Activated naive CD4-positive, alpha-beta T cell treated with anti-CD3 and anti-CD28 coated beads, Interleukin-2, amount 10 ng/mL, durations not matched to agents 7 days and 5 days (primary cell): ENCODE results near the gene FLNA.

Experiments
- CTCF ChIA-PET: fragments of 350-600 bp; sonication (Branson Sonifier 250); formaldehyde crosslinking; loops from one replicate; lab custom pipeline; 2021; ENCODE audit warnings: antibody characterized with exemption; lab: Charles Lee
- DNase-seq: peaks from one replicate; pipeline ENCODE4 v3.0.0-alpha.2; 2020
- H3K27ac Mint-ChIP-seq: one replicate; pipeline ENCODE4 v1.8.0; 2021; ENCODE audit warnings: mild to moderate bottlenecking, moderate library complexity, mixed read lengths
- H3K27me3 Mint-ChIP-seq: one replicate; pipeline ENCODE4 v1.8.0; 2021; ENCODE audit warnings: mild to moderate bottlenecking, mixed read lengths
- H3K36me3 Mint-ChIP-seq: one replicate; pipeline ENCODE4 v1.8.0; 2021; ENCODE audit warnings: mixed read lengths
- H3K4me1 Mint-ChIP-seq: one replicate; pipeline ENCODE4 v1.8.0; 2021; ENCODE audit warnings: mixed read lengths
- H3K4me3 Mint-ChIP-seq: one replicate; pipeline ENCODE4 v1.8.0; 2021; ENCODE audit warnings: mild to moderate bottlenecking, moderate library complexity, mixed read lengths
- H3K9me3 Mint-ChIP-seq: one replicate; pipeline ENCODE4 v1.8.0; 2021; ENCODE audit warnings: mixed read lengths

The FLNA gene

GRCh38 chrX:154373340-154374306 is 811 bp downstream of the FLNA start:
- H3K27ac Mint-ChIP-seq: peak overlapping the region; percentile 14
- H3K9me3 Mint-ChIP-seq: no peaks in the 10 kb centered on the region
- H3K27me3 Mint-ChIP-seq: no peaks in the 10 kb centered on the region
- H3K4me3 Mint-ChIP-seq: peak overlapping the region; percentile 80
- CTCF ChIA-PET: interaction anchor here (0.6 to 2.1 kb wide), 17 partner anchors 9 to 361 kb away, joined by 3 to 17 read pairs (median 3); partner anchors contain the start of genes SLC10A3 and UBL4A
- DNase-seq: peak; percentile 55
- H3K36me3 Mint-ChIP-seq: peaks cover 7% of the 10 kb centered on the region
- H3K4me1 Mint-ChIP-seq: peaks cover 26% of the 10 kb centered on the region

- peaks cover 14% of the 10 kb centered on the region for H3K36me3 Mint-ChIP-seq
- H3K27me3 Mint-ChIP-seq: no peaks in the 10 kb centered on the region
- peaks cover 33% of the 10 kb centered on the region for H3K4me1 Mint-ChIP-seq
- H3K27ac Mint-ChIP-seq: peak overlapping the region; percentile 86
- peak overlapping the region; percentile 80 for H3K4me3 Mint-ChIP-seq
- CTCF ChIA-PET: interaction anchor here (0.8 to 2.1 kb wide), 9 partner anchors 10 to 170 kb away, joined by 3 to 17 read pairs (median 4); partner anchors contain the start of genes RPL10 and UBL4A
- no peaks in the 10 kb centered on the region for H3K9me3 Mint-ChIP-seq
- peak; percentile 60 for DNase-seq
Measured at GRCh38 chrX:154372612-154373022, 1.8 kb downstream of the FLNA start.

- Mint-ChIP-seq H3K36me3 (peaks cover 14% of the 10 kb centered on the region), H3K27me3 (no peaks in the 10 kb centered on the region), H3K4me1 (peaks cover 32% of the 10 kb centered on the region), H3K4me3 (peak overlapping the region; percentile 80), H3K27ac (peak overlapping the region; percentile 86), H3K9me3 (no peaks in the 10 kb centered on the region)
- CTCF ChIA-PET: interaction anchor here (0.6 to 1.0 kb wide), 2 partner anchors 9 to 27 kb away, joined by 3 read pairs; partner anchors contain the start of gene RPL10
- DNase-seq: no peak
Measured at GRCh38 chrX:154371789-154372300, 2.6 kb downstream of the FLNA start.

GRCh38 chrX:154371017-154371788 is 3.2 kb downstream of the FLNA start:
- H3K36me3 Mint-ChIP-seq: peaks cover 14% of the 10 kb centered on the region
- peaks cover 33% of the 10 kb centered on the region for H3K4me1 Mint-ChIP-seq

GRCh38 chrX:154370300-154371016 is 4.0 kb downstream of the FLNA start:
- CTCF ChIA-PET: interaction anchor here (0.8 kb wide), 1 partner anchor 351 kb away, joined by 3 read pairs; no protein-coding TSS in a partner anchor
- Mint-ChIP-seq H3K27me3 (no peaks in the 10 kb centered on the region), H3K9me3 (no peaks in the 10 kb centered on the region), H3K27ac (peak overlapping the region; percentile 92), H3K4me1 (peaks cover 33% of the 10 kb centered on the region), H3K36me3 (peaks cover 14% of the 10 kb centered on the region), H3K4me3 (peak overlapping the region; percentile 91)
- peak; percentile 41 for DNase-seq

More at GRCh38 chrX:154371017-154371788, 3.2 kb downstream of the FLNA start:
- CTCF ChIA-PET: interaction anchor here (0.6 to 0.8 kb wide), 2 partner anchors 8 to 352 kb away, joined by 3 read pairs; no protein-coding TSS in a partner anchor
- peak; percentile 94 for DNase-seq
- Mint-ChIP-seq H3K27ac (peak overlapping the region; percentile 83), H3K27me3 (no peaks in the 10 kb centered on the region), H3K9me3 (no peaks in the 10 kb centered on the region), H3K4me3 (peak overlapping the region; percentile 77)

GRCh38 chrX:154369449-154370299 is 4.8 kb downstream of the FLNA start:
- no peaks in the 10 kb centered on the region for H3K9me3 Mint-ChIP-seq
- DNase-seq: peak; percentile 77
- CTCF ChIA-PET: no interaction called here
- H3K27me3 Mint-ChIP-seq: no peaks in the 10 kb centered on the region
- H3K36me3 Mint-ChIP-seq: peaks cover 16% of the 10 kb centered on the region
- H3K27ac Mint-ChIP-seq: peak overlapping the region; percentile 92
- H3K4me3 Mint-ChIP-seq: peak overlapping the region; percentile 91
- peaks cover 29% of the 10 kb centered on the region for H3K4me1 Mint-ChIP-seq

- H3K27me3 Mint-ChIP-seq: no peaks in the 10 kb centered on the region
- H3K27ac Mint-ChIP-seq: peak overlapping the region; percentile 87
- H3K36me3 Mint-ChIP-seq: peaks cover 19% of the 10 kb centered on the region
- no peaks in the 10 kb centered on the region for H3K9me3 Mint-ChIP-seq
- DNase-seq: peak; percentile 91
- CTCF ChIA-PET: no interaction called here
- H3K4me1 Mint-ChIP-seq: peaks cover 31% of the 10 kb centered on the region
- peak overlapping the region; percentile 91 for H3K4me3 Mint-ChIP-seq
Measured at GRCh38 chrX:154368630-154369448, 5.6 kb downstream of the FLNA start.

GRCh38 chrX:154367474-154368308 is 6.7 kb downstream of the FLNA start:
- Mint-ChIP-seq H3K36me3 (peaks cover 21% of the 10 kb centered on the region), H3K4me1 (peaks cover 28% of the 10 kb centered on the region), H3K27me3 (no peaks in the 10 kb centered on the region), H3K27ac (peak overlapping the region; percentile 87), H3K4me3 (peak overlapping the region; percentile 91), H3K9me3 (no peaks in the 10 kb centered on the region)
- DNase-seq: no peak
- CTCF ChIA-PET: no interaction called here

GRCh38 chrX:154366666-154367055 is 7.8 kb downstream of the FLNA start:
- Mint-ChIP-seq H3K4me3 (no peak overlapping the region), H3K36me3 (peaks cover 22% of the 10 kb centered on the region), H3K4me1 (peaks cover 24% of the 10 kb centered on the region), H3K27ac (no peak overlapping the region), H3K9me3 (no peaks in the 10 kb centered on the region), H3K27me3 (no peaks in the 10 kb centered on the region)
- CTCF ChIA-PET: no interaction called here
- no peak for DNase-seq

- peak overlapping the region; percentile 45 for H3K27ac Mint-ChIP-seq
- H3K9me3 Mint-ChIP-seq: no peaks in the 10 kb centered on the region
- peaks cover 22% of the 10 kb centered on the region for H3K36me3 Mint-ChIP-seq
- no peaks in the 10 kb centered on the region for H3K27me3 Mint-ChIP-seq
- no peak overlapping the region for H3K4me3 Mint-ChIP-seq
- CTCF ChIA-PET: no interaction called here
- DNase-seq: no peak
- peaks cover 24% of the 10 kb centered on the region for H3K4me1 Mint-ChIP-seq
Measured at GRCh38 chrX:154365997-154366665, 8.3 kb downstream of the FLNA start.

GRCh38 chrX:154365052-154365600 is 9.3 kb downstream of the FLNA start:
- no peak for DNase-seq
- Mint-ChIP-seq H3K9me3 (no peaks in the 10 kb centered on the region), H3K27ac (no peak overlapping the region), H3K36me3 (peaks cover 21% of the 10 kb centered on the region), H3K27me3 (no peaks in the 10 kb centered on the region), H3K4me3 (no peak overlapping the region), H3K4me1 (peaks cover 24% of the 10 kb centered on the region)
- CTCF ChIA-PET: no interaction called here
